Fibroblast of gingiva (primary cell): ENCODE results near the gene MYO5B.

Source experiments
- DNase-seq: peaks from one replicate; pipeline ENCODE4 v3.0.0-alpha.2; 2011; ENCODE audit warnings: low read depth

The MYO5B gene

GRCh38 chr18:50011813-50012435 lies 183.0 kb downstream of the MYO5B start:
- peak; percentile 89 for DNase-seq

DNA sequence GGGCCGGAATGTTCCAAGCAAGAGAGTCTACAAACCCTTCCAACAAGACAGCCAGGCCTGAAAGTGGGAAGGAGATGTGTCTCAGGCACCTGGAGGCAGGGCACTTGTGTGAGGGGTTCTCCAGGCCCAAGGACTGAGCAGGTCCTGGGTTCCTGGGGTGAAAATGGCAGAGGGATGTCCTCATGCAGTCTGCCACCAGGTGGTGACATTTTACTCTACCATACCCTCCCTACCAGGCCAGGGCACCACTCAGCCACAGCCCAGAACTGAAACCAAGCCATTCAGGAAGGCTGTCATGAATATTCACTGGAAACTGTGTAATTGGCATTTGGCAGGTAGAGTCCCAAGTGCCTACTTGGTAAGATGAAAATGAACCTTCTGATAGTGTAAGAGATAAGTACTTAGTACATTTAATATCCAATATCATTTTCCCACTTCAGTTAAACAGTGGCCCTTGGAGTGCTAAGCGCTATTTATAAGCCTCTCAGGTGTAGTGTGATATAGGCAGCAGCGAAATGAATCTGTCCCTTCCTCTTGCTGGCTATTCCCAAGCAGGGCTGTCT lies 185.1 kb downstream of the MYO5B start:
- DNase-seq: peak; percentile 17

DNA sequence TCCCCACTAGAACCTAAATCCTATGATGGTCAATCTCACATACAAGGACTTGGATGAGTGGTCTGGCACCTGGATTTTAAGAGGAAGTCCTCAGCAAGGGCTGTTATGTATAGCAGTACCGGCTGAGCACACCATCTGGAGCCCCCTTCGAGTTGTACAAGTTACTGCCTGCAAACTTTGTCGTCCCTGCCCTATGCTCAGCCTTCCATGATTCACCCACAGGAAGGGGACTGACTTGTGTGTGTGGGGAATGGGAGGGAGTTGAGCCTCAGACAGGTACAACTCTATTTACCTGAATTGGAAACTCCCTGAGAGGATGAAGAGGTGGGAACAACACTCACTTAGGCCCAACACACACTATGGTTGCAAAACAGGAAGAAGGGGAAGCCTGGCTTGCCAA lies 186.6 kb downstream of the MYO5B start:
- DNase-seq: no peak

DNA sequence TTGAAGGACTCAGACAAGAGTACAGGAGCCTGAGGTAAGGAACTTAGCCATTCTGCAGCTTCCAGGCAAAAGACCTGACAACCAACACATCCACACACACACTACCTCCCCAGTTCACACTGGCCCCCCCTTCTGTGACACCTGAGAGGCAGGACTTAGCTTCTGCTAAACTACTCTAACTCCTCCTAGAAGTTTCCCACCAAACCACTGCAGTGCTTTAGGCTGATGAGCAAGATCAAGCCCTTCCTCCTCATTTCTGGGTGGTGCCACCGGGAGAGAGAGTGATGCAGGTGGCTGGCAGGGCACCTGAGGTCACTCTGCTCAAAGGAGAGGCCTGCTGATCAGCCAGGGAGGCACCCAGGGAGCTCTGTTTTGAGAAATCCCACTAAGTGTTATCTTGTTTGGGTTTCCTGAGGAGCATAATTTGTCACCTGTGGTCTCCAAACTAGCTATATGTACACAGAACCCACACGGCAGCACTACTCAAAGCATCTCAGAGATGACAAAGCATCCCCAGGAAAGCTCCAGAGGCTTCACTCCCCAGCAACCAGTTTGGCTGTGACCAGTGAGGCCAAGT lies 188.4 kb downstream of the MYO5B start:
- no peak for DNase-seq

DNA sequence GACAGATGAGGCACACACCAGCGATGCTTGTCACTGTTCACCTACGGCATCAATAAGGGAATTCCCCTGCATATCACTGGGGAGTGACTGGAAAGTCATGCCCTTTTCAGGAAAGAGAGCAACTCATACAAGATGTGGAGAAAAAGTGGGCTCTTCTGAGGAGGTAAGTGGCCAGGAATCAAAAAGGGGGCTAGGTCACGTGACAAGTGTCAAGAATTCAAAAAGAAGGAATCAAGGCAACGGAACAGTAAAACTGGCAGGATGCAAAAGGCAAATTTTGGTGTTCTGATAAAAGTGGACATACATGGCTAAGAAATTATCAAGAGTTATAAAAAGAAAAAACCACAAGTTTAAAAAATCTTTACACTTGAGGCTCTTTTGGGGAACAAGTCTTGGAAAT lies 190.9 kb downstream of the MYO5B start:
- DNase-seq: no peak

DNA sequence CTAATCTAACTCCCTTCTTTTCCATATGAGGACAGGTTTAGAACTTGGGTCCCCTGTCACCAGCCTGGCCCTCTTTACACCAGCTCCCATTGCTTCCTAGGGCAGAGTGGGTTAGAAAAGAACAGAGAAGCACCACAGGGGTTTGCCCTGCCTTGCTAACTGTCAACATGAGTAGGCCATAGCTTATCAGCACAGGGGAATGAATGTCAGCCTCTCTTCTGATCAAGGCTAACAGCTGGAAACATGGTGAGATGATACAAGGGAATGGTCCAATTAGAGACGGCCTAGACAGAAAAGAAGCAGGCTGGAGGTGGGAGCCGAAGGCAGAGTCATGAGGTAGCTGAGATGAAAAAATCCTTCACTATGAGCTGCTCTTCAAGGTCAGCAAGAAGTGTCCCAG lies 192.2 kb downstream of the MYO5B start:
- DNase-seq: no peak

DNA sequence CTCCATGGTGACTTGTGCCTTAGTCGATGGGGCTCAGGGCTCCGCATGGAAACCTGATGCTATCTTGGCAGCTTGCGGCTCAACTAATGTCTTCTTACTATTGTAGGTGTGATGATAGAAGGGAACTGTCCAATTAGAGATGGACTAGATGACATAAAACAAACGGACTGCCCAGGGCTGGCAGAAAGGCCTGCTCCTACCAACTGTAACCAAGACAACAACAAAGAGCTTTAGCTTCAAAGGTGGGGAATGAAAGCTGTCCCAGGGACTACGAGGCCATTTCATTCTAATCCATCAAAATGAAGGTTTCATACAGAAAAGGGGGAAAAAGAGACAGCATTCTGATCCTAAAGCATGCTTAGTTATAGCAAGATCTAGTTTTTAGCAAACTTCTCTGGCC lies 194.7 kb downstream of the MYO5B start:
- no peak for DNase-seq

DNA sequence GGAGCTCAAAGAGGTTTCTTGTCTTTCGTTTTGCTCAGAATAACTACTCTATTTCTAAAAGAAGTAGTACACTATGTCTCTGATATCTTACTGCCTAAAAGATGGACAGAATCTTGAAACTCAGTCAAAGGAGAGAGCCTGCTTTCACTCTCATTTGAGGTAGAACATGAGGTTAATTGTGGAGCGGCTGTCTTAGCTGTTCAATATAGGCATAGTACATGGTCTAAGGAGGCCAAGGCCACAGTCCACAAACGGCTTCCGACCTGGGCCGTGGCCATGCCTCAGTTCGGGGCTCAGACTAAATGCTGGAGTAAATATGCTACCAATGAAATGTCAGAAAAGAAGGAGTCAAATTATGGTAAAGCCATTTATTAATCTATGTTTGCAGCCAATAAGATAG lies 195.8 kb downstream of the MYO5B start:
- DNase-seq: no peak

DNA sequence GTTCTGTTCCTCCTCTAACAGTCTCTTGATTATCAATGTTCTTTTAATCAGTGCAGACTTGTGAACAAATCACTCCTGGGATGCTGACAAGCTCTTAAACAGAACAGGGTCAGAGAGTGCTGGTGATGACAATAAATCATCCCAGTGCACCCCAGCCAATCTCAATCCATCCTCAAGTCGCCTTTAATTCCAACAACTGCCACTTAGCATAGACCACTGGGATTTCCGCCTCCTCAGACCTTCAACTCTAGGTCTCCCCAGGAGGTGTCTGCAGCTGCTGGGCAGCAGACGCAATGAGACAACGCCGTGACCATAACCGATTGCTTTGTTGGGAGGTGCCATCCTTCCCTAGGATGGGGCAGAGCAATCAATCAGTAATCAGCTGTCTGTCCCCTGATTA lies 197.4 kb downstream of the MYO5B start:
- DNase-seq: no peak

DNA sequence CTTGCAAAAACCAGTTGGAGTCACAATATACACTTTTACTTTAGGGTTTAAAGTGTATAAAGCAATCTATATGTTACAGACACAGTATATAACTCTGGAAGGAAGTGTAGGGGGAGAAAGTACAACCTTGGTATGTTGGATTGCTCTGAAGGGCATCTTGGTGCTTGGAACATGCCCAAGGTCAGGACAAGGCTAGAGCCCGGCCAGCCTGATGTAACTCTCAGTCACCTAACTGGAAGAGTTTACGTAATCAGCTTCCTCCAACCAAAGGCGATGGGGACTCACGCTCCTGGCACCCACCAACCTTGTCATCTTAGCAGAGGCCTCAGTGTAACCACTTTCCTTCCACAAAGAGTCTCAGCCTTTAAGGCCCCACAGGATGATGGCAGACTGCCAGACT lies 200.5 kb downstream of the MYO5B start:
- no peak for DNase-seq

DNA sequence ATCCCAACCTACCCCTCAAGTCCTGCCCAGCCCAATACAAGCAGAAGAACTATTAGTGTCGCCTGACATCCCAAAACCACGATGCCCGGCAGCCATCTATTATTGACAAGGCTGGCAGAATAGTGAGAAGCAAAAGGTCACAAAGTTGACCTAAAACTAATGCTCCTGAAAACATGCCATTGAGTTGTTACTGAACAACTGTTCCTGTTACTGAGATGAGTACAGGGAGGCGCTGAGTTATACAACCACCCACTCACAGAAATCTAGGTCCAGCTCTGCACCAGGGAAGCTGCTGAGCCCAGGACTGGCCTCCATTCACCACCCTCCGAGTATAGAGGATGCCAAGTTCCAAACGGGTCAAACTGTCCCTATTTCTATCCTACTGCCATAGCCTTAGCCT lies 201.6 kb downstream of the MYO5B start:
- DNase-seq: no peak

GRCh38 chr18:49988733-49989132 lies 206.2 kb downstream of the MYO5B start:
- DNase-seq: no peak

DNA sequence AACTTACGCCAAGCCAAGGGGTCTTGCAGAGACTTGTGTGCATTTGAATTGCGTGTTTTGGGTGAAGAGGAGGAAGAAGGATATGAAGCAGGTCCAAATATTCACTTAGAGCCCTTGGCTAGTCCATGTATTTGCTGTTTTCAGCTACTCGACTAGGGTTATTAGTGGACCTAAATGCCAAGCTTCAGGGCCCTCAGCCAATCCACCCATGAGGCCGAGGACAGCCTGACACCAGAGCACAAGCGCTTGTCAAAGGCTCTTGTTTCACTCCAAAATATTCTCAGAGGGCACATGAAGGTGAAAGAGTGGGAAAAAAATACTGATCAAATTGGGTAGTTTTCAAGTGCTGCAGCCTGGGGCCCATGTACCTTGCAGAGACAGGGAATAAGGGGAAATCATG lies 206.8 kb downstream of the MYO5B start:
- no peak for DNase-seq

DNA sequence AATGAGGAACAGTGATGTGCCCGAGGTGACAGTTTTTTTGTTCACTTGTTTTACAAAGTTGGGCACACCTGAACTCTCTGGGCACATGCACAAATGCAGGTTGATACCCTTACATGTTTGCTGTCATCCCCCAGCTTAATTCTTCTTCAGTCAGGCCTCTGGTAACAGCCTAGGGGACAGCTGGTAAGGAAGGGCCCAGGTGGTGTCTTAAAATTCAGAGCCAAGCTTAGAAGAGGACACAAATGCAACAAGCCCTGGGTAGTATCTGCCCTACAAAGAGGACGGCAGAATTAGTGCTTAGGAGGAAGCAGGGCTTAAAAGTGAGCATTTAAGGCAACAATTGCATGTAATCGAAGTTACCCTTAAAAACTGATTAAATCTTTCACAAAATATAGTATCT lies 209.7 kb downstream of the MYO5B start:
- DNase-seq: no peak

DNA sequence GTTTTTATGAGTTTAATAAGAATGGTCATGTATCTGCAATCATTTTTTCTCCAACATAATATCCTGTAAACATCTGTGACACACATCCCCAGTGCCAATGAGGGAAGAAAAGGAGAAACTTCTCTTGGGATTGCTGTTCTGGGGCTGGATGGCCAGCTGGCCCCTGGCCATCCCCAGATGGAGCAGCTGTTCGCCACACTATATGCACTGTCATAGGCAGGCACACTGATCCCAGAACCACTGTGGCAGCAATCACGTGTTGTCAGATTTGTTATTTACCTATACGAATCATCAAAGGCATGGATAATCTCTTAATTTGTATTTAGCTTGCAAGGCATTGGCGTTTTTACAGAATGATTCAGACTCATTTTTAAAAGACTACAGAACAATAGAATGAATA lies 214.1 kb downstream of the MYO5B start:
- no peak for DNase-seq

DNA sequence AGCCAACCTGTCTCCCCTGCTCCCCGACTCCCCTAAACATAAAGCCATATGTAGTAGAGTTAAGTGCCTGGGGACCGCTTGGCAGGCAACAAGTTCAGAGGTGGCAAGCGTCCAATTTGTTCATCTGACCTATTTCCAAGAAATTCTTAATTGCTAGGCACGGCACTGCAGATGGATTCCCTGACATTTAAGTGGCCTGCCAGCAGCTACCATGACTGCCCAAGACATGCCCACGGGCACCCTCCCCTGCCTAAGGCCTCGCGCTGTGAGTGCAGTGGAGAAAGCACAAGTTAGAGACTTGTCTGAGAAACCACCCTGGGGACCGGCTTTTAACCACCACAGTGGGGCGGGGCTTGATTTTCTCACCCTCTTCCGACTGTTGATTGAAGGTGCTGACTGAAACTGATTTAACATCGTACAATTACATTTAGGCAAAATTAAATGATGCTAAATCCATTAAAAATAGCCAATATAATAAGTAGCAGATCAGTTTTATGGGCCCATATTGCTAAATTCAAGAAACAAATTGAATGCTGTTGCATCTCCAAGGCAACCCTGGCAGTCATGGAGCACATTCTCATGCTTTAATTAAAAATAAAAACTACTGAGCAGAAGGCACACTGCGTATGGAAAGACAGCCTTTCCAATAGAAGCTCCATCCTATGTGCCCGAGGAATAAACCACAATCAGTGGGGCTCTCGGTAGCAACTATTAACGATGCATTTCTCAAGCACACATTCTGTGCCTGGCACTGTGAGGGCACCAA lies 218.0 kb downstream of the MYO5B start:
- peak; percentile 27 for DNase-seq

GRCh38 chr18:49976001-49976400 lies 218.9 kb downstream of the MYO5B start:
- DNase-seq: no peak

- no peak for DNase-seq
Measured at GRCh38 chr18:49974079-49974478, 220.9 kb downstream of the MYO5B start.

- no peak for DNase-seq
Measured at GRCh38 chr18:49973592-49973991, 221.4 kb downstream of the MYO5B start.

GRCh38 chr18:49972535-49972934 lies 222.4 kb downstream of the MYO5B start:
- DNase-seq: no peak

DNA sequence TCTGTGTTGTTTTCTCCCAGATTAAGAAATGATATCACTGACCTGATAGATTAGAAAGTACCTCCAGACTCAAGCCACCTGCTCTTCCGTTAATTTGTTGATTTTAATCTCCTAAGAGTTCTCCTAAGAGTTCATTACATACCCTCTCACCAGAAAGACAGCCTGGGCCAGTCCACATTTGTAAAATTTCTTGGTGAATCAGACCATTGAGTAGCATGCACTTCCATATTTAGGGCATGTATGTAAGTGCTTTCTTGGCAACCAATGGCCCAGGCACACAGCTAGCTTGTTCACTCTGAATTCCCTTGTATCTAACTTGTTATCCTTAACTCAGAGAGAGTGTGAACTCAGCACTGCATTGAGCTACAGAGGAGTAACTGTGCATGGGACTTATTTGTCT lies 223.5 kb downstream of the MYO5B start:
- DNase-seq: no peak

GRCh38 chr18:49970319-49970718 lies 224.6 kb downstream of the MYO5B start:
- DNase-seq: no peak

DNA sequence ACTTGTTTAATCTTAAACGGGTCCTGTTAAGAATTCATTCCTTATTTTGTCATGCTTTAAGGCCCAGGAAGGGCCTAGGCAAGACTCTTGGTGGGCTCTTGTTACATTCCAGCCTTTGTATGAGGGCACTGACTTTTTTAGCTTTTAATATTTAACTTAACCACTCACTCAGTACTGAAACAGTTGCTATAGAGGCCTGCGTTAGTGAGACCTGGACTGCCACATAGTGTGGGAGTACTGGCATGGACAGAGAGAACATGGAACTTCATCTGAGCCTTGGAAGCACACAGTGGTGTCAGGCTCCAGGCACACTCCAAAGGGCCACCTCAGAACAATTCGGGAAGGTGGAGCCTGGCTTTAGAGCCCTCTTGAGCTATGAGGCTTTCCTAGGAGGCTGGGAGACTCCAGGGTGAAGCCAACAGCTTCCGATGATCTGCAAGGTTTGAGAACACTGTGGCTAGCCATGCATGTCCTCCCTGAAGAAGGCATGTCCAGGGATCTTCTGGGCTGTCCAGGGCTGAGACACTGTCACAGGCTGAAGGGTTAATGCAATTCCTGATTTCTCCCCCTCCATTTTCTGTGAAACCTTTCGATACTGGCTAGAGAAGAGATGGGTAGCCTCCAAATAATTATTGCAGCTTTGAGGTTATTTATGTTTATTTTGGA lies 226.2 kb downstream of the MYO5B start:
- DNase-seq: no peak
